NCI-H2171 treated with DMSO at 0.1 percent for 48 hours (cell line): ENCODE measurements around the gene PACC1.

Experiments used
- DNase-seq: peaks from one replicate; lab custom pipeline; 2025; lab: John Stamatoyannopoulos, UW

Gene PACC1

DNA sequence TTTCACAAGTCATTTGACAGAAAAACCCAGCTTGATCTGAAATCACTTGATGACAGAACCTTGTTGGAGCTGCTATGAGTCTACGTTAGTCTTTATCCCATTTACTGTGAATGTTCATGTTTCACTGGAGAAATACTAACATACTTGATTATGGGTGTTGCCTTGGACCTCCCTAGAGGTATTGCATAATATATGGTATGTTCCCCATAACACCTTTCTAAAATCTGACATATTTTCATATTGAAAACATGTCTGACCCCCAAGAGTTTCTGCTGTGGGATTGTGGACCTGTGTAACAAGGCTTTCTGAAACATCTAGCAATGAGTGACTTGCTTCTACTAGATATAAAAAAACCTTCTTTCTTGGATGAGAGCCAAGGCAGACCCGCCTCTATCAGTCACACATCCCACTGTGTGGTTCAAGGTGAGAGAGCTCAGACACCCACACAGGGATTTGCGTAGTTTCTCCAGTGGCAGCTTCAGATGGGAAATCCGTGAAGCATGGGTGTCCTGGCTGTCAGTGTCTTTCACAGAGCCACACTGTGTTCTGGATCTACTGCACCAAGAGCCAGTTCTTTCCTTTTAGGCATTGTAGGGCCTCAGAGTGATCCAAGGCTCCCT lies 22.6 kb upstream of the PACC1 start:
- DNase-seq = peak; percentile 36

DNA sequence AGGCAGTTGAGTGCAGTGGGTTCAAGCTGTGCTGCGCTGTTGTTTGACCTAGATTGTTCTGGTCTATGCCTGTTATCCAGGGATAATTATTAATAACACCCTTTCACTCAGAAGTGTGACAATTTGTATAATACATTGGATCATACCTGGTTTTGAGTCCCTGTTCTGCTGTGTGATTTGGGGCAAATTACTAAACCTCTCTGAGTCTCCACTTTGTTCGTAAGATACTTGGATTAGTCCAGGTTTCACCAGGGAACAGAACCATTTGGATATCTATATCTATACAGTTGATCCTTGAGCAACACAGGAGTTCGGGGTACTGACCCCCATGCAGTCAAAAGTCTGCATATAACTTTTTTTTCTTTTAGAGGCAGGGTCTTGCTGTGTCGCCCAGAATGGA lies 20.3 kb upstream of the PACC1 start:
- DNase-seq = no peak

DNA sequence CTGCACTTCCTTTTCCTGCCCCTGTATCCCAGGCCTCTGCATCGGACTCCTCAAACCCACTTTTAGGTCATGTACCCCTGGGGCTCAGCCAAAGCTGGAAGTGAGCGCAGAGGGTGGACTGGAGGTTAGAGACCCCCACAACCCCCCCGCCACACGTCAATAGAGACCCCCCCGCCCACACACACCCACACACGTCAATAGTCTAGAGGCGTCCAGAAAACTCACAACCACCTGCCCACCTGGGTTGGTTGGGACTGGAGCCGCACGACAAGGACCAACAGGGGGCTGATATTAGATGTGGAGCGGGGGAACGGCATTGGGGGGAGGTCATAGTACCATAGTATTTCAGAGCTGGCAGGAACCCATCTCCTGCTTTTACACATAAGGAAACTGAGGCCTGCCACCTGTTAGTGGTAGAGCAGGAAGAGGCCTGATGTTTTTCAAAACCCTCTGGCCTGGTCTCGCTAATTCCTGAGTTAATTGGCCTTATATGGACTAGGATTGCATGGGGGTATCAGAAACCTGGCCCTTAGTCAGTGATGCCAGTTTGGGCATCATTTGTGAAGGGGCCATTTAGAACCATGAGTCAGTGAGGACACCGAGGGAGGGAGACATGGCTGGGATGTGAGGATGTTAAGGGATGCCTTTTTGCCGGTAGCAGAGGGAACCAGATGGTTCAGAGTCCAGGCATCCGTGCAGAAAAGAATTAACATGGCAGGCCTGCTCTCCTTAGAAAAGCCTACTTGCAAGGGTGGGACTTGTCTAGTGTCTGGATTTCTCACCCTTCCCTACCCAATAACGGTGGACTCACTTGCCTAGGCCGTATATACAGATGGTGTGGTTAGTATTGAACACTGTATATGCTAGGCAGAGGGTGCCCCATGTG lies 19.1 kb upstream of the PACC1 start:
- peak; percentile 33 for DNase-seq

DNA sequence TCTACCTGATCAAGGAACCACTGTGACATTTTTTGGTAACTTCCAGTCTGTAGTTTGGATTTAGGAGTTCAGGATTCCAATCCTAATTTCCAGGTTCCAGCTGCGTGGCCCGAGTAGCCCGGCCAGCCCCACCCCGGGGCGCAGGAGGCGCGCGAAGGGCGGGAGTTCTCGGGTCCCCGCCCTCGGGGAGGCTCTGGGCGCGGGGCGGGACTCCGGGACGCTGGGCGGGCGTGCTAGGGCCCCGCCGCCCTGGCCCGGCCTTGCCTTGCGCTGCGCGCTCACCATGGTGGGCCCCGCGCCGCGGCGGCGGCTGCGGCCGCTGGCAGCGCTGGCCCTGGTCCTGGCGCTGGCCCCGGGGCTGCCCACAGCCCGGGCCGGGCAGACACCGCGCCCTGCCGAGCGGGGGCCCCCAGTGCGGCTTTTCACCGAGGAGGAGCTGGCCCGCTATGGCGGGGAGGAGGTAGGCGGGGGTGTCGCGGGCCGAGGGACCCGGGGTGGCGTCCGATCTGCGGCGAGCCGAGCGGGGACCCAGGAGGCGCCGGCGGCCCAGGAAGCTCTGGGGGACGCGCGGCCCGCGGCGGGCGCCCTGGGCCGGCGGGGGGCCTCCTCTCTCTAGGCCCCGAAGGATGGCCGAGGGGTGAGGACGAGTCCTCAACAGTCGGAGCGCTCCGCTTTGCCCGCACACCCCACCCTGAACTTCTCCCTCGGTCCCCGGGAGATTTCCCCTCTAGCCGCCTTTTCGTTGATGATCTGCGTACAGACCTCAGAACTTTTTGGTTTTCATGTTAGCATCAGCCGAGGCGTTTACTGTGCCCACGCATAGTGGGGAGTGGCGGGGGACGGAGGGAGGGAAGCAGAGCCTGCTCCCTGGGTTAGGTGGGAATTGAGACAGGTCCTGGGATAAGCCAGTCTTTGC lies 18.2 kb upstream of the PACC1 start, which contains the start of gene NENF:
Gene NENF (plus strand): TSS at position 260 of the 916 bp plus-strand sequence. CDS start 24 bp downstream, at position 284.
- peak; percentile 73 for DNase-seq

DNA sequence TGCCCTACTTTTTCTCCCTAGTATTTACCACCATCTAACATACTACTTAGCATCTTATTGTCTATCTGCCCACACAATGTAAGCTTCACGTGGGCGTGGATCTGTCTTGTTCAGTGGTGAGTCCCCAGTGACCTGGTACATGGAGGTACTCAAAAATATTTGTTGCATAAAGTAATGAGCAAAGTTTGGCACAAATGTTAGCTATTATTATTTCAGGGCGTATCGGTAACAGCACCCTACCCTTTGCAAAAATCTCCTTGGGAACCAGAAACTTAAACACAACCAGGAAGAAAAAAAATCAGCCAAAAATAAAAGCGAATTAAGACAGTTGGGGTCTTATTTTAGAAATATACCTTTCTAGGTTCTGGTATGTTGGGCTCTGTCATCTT lies 17.6 kb upstream of the PACC1 start:
- no peak for DNase-seq

DNA sequence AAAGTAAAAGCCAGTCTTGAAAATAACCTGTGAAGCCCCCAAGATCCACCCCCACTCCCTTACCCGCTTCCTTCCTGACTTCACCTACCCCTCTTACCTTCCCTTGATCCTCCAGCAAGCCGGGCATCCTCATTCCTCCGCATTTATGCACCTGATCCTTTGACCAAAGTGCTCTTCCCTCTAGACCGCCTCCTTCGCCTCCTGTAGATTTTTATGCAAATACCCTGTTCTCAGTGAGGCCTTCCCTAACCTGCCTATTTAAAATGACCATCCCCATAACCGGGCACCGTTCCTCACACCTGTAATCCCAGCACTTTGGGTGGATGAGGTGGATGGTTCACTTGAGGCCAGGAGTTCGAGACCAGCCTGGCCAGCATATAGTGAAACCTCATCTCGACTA lies 17.0 kb upstream of the PACC1 start:
- DNase-seq = no peak

DNA sequence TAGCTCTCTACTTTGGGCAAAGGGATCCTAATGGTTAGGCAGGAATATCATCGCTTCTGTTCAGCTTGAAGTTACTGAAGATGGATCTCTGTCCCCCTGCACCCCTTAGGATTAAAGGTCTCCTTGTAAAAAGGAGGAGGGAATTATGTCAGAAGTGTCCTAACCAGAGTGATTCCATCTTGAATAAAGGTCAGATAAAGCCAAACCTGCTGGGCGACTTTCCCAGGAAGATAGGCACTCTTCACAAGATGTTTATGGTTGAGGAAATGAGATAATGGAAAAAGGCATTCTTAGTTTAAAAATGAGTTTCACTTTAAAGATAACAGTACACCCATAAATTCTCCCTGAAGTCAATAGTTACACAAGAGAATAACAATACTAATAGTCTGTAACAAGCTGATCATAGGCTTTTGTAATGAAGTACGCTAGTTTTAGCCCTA lies 16.3 kb upstream of the PACC1 start:
- DNase-seq = no peak

DNA sequence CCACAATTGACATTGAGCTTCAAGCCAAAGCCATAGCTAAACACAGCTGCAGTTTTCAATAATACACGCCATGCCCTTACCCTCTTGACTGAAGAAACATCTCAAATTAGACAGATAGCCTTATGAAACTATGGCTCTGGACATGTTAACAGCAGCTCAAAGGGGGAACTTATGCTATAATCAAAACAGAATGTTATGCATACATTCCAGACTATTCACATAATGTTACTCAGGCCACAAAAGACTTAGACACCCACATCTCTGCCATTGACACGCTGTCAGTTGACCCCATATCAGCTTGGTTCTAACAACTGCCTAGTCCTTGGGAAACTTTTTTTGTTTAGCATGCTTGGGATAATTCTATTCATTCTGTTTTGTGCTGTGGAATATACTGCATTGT lies 15.7 kb upstream of the PACC1 start:
- no peak for DNase-seq

DNA sequence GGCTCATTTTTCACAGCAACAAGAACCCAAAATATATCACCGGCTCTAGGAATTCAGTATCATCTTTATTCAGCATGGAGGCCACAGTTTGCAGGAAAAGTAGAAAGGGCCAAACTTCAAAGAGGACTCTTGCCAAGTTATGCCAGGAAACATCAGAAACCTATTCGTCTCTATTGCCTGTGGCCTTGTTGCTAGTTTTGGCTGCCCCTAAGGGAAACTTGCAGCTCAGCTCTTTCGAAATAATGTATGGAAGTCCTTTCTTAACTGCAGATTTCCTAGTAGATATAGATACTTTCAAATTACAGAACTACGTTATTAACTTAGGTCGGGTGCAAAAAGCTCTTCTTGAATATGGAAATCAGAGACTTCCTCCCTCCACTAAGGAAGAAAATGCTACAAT lies 13.8 kb upstream of the PACC1 start:
- DNase-seq = no peak

DNA sequence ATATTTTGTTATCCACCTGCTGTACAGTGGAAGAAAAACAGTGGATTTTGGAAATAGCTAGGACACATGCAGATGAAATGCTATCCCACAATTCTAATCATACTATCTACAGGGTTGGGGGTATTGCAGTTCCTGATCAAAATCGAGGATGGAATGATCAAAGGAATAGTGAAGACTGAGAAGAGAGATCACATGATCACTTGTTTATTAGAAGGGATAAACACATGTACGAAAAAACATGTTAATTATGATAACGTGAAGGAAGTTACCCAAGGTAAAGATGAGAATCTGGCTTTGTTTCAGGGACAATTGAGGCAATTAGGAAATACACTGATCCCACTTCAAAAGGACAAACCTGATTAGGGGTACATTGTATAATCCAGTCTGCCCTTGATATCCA lies 9.2 kb upstream of the PACC1 start:
- DNase-seq = no peak

DNA sequence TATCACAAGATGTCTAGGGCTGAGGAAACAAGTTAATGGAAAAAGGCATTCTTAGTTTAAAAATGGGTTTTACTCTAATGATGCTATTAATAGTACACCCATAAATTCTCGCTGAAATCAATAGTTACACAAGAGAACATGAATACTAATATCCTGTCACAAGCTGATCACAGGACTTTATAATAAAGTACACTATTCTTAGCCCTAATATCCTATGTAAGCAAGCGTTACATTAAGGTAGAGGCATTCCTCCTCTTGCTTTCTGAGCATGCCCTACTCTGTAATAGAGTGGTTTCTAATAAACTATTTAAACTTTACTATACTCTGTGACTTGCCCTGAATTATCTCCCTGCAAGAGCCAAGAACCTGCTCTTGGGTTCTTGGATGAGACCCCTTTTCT lies 6.5 kb upstream of the PACC1 start:
- no peak for DNase-seq

DNA sequence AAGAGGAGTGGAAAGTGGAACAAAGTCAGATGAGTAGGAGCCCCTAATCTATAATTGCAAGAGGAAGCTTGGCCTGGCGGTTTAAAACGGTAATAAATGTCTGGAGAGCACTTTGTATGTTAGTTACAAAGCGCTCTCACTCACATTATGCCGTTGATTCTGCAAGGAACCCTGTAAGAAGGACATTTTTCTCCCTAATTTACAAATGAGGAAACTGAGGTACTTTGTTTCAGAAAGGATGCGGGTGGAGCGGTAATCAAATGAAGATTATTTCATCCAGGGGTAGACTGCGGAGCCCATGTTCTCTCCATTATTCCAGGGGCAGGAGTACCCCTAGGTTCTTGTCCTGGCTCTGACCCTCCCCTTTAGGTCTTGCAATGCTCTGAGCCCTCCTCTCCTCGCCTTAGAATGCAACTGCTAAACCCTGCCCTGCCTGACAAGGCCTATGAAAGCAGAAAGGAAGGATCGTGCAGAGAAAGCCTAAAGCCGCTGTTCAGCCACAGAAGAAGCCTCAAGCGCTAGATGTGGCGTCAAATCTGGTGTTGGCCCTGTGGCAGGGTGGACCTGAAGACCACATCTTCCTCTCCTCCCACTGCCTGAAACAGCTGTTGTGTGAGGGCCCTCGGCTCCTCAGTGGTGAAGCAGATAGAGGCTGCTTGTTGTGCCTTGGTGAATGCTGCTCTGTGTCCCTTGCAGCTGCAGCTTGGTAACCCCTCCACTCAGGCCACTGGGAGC lies 588 bp upstream of the PACC1 start:
- DNase-seq = no peak

DNA sequence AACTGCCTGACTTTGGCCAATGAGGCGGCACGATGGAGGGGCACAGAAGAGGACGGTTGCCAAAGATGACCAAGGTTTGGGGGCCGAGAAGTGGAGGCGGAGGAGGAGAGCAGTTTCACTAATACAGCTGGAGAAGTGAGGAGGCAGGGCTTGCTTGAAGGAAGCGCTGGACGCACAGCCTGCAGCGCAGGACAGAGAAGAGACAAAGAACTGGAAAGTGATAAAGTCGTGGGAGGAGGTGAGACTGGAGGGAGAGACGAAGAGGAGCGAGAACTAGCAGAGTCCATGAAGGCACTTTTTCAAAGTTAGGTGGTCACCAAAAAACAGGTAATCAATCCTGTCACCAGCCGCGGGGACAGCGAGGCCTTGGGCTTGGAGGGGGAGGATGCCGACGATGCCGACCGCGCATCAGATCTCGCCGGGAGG lies 771 bp downstream of the PACC1 start:
- no peak for DNase-seq

DNA sequence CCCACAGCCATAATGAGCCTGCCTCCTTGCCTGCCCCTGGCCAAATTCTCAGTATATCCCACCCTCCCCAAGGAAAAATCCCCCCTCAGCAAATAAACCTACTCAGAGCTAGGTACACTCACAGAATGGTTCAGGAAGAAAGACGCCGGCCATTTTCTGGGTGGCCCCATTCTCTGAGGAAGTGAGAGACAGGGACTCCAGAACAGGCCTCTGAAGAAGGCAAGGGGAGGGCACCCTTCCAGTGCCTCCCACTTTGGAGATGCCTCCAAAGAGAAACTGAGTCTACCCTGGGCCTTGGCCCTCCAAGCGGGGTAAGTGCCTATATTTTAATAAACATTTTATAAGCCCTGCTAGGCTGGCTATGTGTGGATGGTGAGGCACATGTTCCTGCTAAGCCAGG lies 2.3 kb downstream of the PACC1 start:
- DNase-seq = no peak

DNA sequence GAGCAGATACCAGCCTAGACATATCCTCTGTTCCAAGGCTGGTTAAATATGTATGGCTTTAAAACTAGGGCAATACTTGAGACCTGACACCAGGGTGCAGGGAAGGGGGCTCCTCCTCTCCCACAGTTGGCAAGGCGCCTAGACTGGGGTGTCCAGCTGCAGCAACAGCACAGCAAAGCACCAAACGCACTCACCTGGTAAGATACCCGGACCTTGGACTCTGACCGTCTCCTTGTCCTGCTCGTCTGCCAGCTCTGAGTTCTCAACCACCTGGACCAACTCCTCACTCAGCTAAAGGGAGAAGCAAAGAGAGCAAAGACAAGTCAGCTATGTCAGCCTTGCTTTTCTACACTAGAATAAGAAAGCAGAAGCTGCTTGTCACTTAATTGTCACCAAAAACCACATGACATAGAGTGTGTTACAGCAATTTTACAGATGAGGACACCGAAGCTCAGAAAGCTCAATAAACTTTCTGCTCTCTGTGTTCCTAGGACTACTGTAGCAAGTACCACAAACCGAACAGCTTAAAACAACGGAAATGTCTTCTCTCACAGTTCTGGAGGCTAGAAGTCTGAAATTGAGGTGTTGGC lies 4.4 kb downstream of the PACC1 start:
- no peak for DNase-seq

DNA sequence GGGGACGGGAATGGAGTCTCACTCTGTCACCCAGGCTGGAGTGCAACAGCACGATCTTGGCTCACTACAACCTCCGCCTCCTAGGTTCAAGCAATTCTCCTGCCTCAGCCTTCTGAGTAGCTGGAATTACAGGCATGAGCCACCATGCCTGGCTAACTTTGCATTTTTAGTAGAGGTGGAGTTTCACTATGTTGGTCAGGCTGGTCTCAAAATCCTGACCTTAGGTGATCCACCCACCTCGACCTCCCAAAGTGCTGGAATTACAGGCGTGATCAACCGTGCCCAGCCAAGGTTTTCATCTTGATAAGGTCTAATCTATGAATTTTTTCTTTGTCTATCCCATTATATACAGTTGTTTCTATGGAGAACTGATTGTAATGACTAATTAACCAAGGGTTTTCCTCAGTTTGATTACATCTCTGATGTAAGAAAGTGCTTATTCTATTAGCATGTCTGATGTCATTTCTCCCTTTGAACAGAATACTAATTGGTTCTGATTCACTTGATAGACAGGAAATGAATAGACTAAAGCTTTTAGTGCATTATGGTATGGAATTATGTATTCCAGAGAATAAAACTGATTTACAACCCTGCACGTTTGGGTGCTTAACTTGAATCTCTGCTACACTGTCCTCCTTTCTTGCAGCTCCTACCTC lies 11.9 kb downstream of the PACC1 start:
- DNase-seq = no peak

DNA sequence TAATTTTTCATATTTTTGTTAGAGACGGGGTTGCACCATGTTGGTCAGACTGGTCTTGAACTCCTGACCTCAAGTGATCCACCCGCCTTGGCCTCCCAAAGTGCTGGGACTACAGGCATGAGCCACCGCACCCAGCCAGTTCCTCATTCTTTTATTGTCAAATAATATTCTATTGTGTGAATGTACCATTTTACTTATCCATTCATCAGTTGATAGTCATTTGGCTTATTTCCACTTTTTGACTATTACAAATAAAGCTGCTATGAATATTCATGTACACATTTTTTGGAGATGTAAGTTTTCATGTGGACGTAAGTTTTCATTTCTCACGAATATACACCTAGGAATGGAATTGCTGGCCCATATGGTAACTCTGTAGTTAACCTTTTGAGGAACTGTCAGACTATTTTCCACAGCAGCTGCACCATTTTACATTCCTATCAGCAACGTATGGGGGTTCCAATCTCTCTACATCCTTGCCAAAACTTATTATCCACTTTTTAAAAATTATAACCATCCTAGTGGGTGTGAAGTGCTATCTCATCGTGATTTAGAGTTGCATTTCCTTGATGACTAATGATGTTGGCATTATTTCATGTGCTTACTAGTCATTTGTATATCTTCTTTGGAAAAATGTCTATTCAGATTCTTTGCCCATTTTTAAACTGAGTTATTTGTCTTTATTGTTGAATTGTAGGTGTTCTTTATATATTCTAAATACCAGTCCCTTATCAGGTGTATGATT lies 12.7 kb downstream of the PACC1 start:
- no peak for DNase-seq

DNA sequence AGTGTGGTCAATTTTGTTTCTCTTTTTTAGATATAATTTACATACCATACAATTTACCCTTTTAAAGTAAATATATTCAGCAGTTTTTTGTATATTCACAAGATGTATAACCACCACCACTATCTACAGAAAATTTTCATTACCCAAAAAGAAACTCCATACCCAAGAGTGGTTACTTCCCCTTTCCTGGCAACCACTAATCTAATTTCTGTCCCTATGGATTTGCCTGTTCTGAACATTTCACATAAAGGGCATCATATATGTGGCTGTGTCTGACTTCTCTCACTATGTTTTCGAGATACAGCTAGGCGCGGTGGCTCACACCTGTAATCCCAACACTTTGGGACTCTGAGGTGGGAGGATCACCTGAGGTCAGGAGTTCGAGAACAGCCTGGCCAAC lies 13.6 kb downstream of the PACC1 start:
- no peak for DNase-seq

DNA sequence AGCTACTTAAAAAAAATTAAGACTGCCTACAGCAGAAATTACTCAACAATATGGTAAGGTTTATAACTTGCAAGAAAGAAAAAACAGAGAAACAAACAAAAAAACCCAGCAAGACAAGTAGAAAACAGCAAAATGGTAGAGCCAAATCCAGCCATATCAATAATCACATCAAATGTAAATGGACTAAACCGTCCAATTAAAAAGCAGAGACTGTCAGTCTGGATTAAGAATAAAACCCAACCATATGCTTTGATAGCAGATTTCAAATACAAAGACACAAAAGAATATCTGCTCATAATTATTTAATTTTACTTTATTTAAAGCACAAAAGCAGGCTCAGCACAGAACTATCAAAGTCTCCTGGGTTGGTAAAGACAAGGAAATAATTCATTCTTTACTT lies 17.5 kb downstream of the PACC1 start:
- DNase-seq = no peak

DNA sequence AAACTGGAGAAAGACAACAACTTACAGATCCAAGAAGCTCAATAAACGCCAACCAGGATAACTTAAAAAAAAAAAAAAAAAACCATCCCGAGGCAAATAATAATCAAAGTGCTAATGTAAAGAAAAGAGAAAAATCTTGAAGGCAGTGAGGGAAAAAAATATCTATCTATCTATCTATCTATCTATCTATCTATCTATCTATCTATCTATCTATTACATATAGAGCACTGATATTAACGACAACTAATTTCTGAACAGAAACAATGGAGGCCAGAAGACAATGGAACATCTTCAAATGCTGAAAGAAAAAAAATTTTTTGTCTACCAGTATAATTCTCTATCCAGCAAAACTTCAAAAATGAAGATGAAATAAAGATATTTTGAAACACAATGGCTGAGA lies 18.0 kb downstream of the PACC1 start:
- DNase-seq = no peak
